HCT116 (cell line): Measurements from ENCODE around the gene CPD. TPM values are rescaled to one million over a fixed set of nuclear protein-coding genes. Genes with fewer than 3 reads are reported as not detected.

Source experiments
- ATAC-seq: fragments of 200-7000 bp; cut with Tn5 transposase; 2 replicates; pipeline ENCODE4 v1.9.1; 2020; ENCODE audit warnings: mild to moderate bottlenecking, moderate library complexity
- Bru-seq: library from RNA; stranded (reverse); fragments of 400-500 nt; gene quantifications from one replicate; lab custom pipeline; 2021; lab: Mats Ljungman, UMichigan
- BruChase-seq, 2 experiments: library from RNA; stranded (reverse); fragments of 400-500 nt; gene quantifications; one replicate each; lab custom pipeline; 2021; lab: Mats Ljungman, UMichigan
- BruUV-seq: library from RNA; stranded (reverse); fragments of 400-500 nt; replicated peaks from 2 replicates; lab custom pipeline; 2021; lab: Mats Ljungman, UMichigan
- CTCF ChIA-PET: fragments of 300-600 bp; sonication (Branson Sonifier 250); formaldehyde crosslinking; loops from one replicate; lab custom pipeline; 2021; ENCODE audit warnings: antibody characterized with exemption; lab: Charles Lee
- POLR2A ChIA-PET: fragments of 300-600, 350-600 bp; sonication (Branson Sonifier 250); formaldehyde crosslinking; loops from one replicate; lab custom pipeline; 2021; ENCODE audit warnings: antibody characterized with exemption; lab: Charles Lee
- RAD21 ChIA-PET, 2 experiments: fragments of 300-600 bp; sonication (Branson Sonifier 250); formaldehyde crosslinking; loops; one replicate each; lab custom pipeline; 2023; ENCODE audit warnings: low total read pairs in 2 of 2; ENCODE audit not compliant: uncharacterized antibody in 2 of 2, unreplicated experiment in 2 of 2, low non-redundant PET in 1 of 2; lab: Charles Lee
- DNase-seq: peaks from one replicate; pipeline ENCODE4 v3.0.0-alpha.2; 2010; ENCODE audit warnings: low read depth, low spot score
- H2AFZ ChIP-seq: fragments of 200-600 bp; shearing (Covaris generic), sonication (generic); 2 replicates; pipeline ENCODE4 v1.6.1; 2017; ENCODE audit warnings: low read depth, mixed run types, mixed read lengths, antibody characterized with exemption, low read length; ENCODE audit not compliant: poor library complexity, severe bottlenecking
- H3K27ac ChIP-seq: 2 replicates; pipeline ENCODE4 v1.5.1; 2012; ENCODE audit warnings: low read depth, low read length
- H3K27me3 ChIP-seq: fragments of 200-600 bp; sonication (generic); 2 replicates; pipeline ENCODE4 v1.6.1; 2016; ENCODE audit warnings: mixed run types, low read length, mixed read lengths; ENCODE audit not compliant: insufficient read depth
- H3K36me3 ChIP-seq, 2 experiments: fragments of 200-500 bp in 1 of 2; fragments of 200-600 bp in 1 of 2; sonication (Bioruptor generic) in 1 of 2; sonication (generic) in 1 of 2; 2 replicates each; pipeline versions ENCODE4 v1.5.1 to v1.6.1; 2014 to 2016; ENCODE audit warnings: low read length in 2 of 2, inconsistent platforms in 1 of 2, mixed read lengths in 1 of 2, mixed run types in 1 of 2; ENCODE audit not compliant: insufficient read depth in 2 of 2, control insufficient read depth in 1 of 2
- H3K4me1 ChIP-seq, 2 experiments: fragments of 200-600 bp in 1 of 2; sonication (generic) in 1 of 2; 2 replicates each; pipeline versions ENCODE4 v1.5.1 to v1.6.1; 2012 to 2017; ENCODE audit warnings: low read length in 2 of 2, inconsistent platforms in 1 of 2, mild to moderate bottlenecking in 1 of 2, mixed read lengths in 1 of 2, mixed run types in 1 of 2, moderate library complexity in 1 of 2; ENCODE audit not compliant: insufficient read depth in 2 of 2, control insufficient read depth in 1 of 2
- H3K4me2 ChIP-seq: fragments of 200-600 bp; sonication (generic); 2 replicates; pipeline ENCODE4 v1.6.1; 2017; ENCODE audit warnings: mixed run types, low read length, mixed read lengths
- H3K4me3 ChIP-seq, 2 experiments: fragments of 200-600 bp in 1 of 2; sonication (generic) in 1 of 2; replicated peaks in 1 of 2; 2 replicates each; pipeline ENCODE4 v1.5.1; 2011 to 2016; ENCODE audit warnings: low read length in 2 of 2, control low read depth in 1 of 2, low read depth in 1 of 2, mild to moderate bottlenecking in 1 of 2, mixed read lengths in 1 of 2, mixed run types in 1 of 2
- H3K79me2 ChIP-seq: fragments of 200-600 bp; sonication (generic); 2 replicates; pipeline ENCODE4 v1.6.1; 2017; ENCODE audit warnings: mild to moderate bottlenecking, mixed run types, low read length, moderate library complexity, mixed read lengths; ENCODE audit not compliant: insufficient read depth
- H3K9ac ChIP-seq: fragments of 200-600 bp; sonication (generic); 2 replicates; pipeline ENCODE4 v1.6.1; 2016; ENCODE audit warnings: low read length, mixed read lengths
- H3K9me2 ChIP-seq: fragments of 200-600 bp; sonication (generic), shearing (Covaris generic); 2 replicates; pipeline ENCODE4 v1.6.1; 2017; ENCODE audit warnings: mixed run types, mild to moderate bottlenecking, moderate library complexity; ENCODE audit not compliant: insufficient read depth
- H3K9me3 ChIP-seq, 2 experiments: fragments of 200-500 bp in 1 of 2; fragments of 200-600 bp in 1 of 2; sonication (Bioruptor generic) in 1 of 2; sonication (generic) in 1 of 2; 2 replicates each; pipeline ENCODE4 v1.6.1; 2014 to 2017; ENCODE audit warnings: low read length in 2 of 2, mixed read lengths in 2 of 2, inconsistent platforms in 1 of 2, low read depth in 1 of 2, mild to moderate bottlenecking in 1 of 2, mixed run types in 1 of 2, moderate library complexity in 1 of 2; ENCODE audit not compliant: control insufficient read depth in 1 of 2, insufficient read depth in 1 of 2
- H4K20me1 ChIP-seq: fragments of 200-600 bp; sonication (generic), shearing (Covaris generic); 2 replicates; pipeline ENCODE4 v1.6.1; 2017; ENCODE audit warnings: mixed run types, mild to moderate bottlenecking, moderate library complexity; ENCODE audit not compliant: insufficient read depth
- ATF3 ChIP-seq: IDR thresholded peaks from 2 replicates; pipeline ENCODE4 v1.6.1; 2012
- CTCF ChIP-seq, 3 experiments: fragments of 200-600 bp in 1 of 3; sonication (generic) in 1 of 3; IDR thresholded peaks in 2 of 3; conservative IDR thresholded peaks in 1 of 3; 2 replicates each; pipeline ENCODE4 v1.5.1; 2012 to 2017; ENCODE audit warnings: low read depth in 2 of 3, low read length in 2 of 3, antibody characterized with exemption in 1 of 3, borderline replicate concordance in 1 of 3, control low read depth in 1 of 3, mild to moderate bottlenecking in 1 of 3, mixed read lengths in 1 of 3, mixed run types in 1 of 3, moderate library complexity in 1 of 3; ENCODE audit not compliant: insufficient read depth in 1 of 3
- EGR1 ChIP-seq: IDR thresholded peaks from 2 replicates; pipeline ENCODE4 v1.6.1; 2012; ENCODE audit warnings: low read depth
- EZH2 ChIP-seq: fragments of 200-600 bp; sonication (generic); IDR thresholded peaks from 2 replicates; pipeline ENCODE4 v1.6.1; 2017; ENCODE audit warnings: antibody characterized with exemption, mixed run types
- EZH2phosphoT487 ChIP-seq: fragments of 200-600 bp; IDR thresholded peaks from 2 replicates; pipeline ENCODE4 v1.6.1; 2018; ENCODE audit warnings: antibody characterized with exemption, borderline replicate concordance
- FOSL1 ChIP-seq: IDR thresholded peaks from 2 replicates; pipeline ENCODE4 v1.6.1; 2012; ENCODE audit warnings: low read depth
- MAX ChIP-seq: IDR thresholded peaks from 2 replicates; pipeline ENCODE4 v1.6.1; 2012
- POLR2A ChIP-seq: IDR thresholded peaks from 2 replicates; pipeline ENCODE4 v1.7.0; 2011; ENCODE audit warnings: borderline replicate concordance; ENCODE audit not compliant: insufficient read depth, insufficient read length; ENCODE audit errors: extremely low read depth
- POLR2AphosphoS5 ChIP-seq: IDR thresholded peaks from 2 replicates; pipeline ENCODE4 v1.6.1; 2011; ENCODE audit warnings: mild to moderate bottlenecking, low read depth, low read length, moderate library complexity
- REST ChIP-seq: IDR thresholded peaks from 2 replicates; pipeline ENCODE4 v1.6.1; 2012; ENCODE audit warnings: low read depth
- SIN3A ChIP-seq: IDR thresholded peaks from 2 replicates; pipeline ENCODE4 v1.6.1; 2012; ENCODE audit warnings: low read depth
- SP1 ChIP-seq: IDR thresholded peaks from 2 replicates; pipeline ENCODE4 v1.6.1; 2012; ENCODE audit warnings: low read depth
- SRF ChIP-seq: IDR thresholded peaks from 2 replicates; pipeline ENCODE4 v1.6.1; 2012; ENCODE audit warnings: low read depth
- TCF7L2 ChIP-seq: IDR thresholded peaks from 2 replicates; pipeline ENCODE4 v1.7.0; 2011; ENCODE audit warnings: borderline replicate concordance, inconsistent platforms; ENCODE audit not compliant: insufficient read depth, insufficient read length; ENCODE audit errors: extremely low read depth
- YY1 ChIP-seq: IDR thresholded peaks from 2 replicates; pipeline ENCODE4 v1.6.1; 2011; ENCODE audit warnings: low read length, low read depth, moderate library complexity, mild to moderate bottlenecking; ENCODE audit not compliant: insufficient replicate concordance; ENCODE audit errors: extremely low read depth
- ZBTB33 ChIP-seq: IDR thresholded peaks from 2 replicates; pipeline ENCODE4 v1.6.1; 2011; ENCODE audit warnings: mild to moderate bottlenecking, low read length, moderate library complexity; ENCODE audit not compliant: insufficient replicate concordance; ENCODE audit errors: extremely low read depth
- ZFX ChIP-seq: fragments of 450-650 bp; IDR thresholded peaks from 2 replicates; pipeline ENCODE4 v1.6.1; 2017
- ZNF274 ChIP-seq: fragments of 200-500 bp; sonication (Bioruptor generic); IDR thresholded peaks from 2 replicates; pipeline ENCODE4 v1.6.1; 2014; ENCODE audit warnings: mild to moderate bottlenecking, low read depth, low read length, inconsistent platforms
- intact Hi-C: fragments of 100-400 bp; cut with micrococcal nuclease; formaldehyde crosslinking; loops from 2 replicates; pipeline ENCODE4 v1.10.0; 2022
- long read RNA-seq: library from polyadenylated mRNA; unstranded; transcript quantifications from one replicate; pipeline ENCODE4 v2.0.0, GENCODE V29; 2021; ENCODE audit not compliant: unreplicated experiment
- polyA plus RNA-seq: library from polyadenylated mRNA; unstranded; fragments of >200 nt; gene quantifications from 2 replicates; pipeline ENCODE4 v1.2.1, GENCODE V29; 2012; ENCODE audit warnings: missing spikeins
- total RNA-seq: library from RNA; stranded (reverse); gene quantifications from one replicate; pipeline ENCODE4 v1.2.1, GENCODE V29; 2021; ENCODE audit not compliant: unreplicated experiment

Gene CPD
- total RNA-seq (47.2 TPM), Bru-seq, nascent RNA (percentile 72 among the genes with signal in this experiment), BruChase-seq, experiment 1, labeled RNA remaining after a 6-hour chase (percentile 83 among the genes with signal in this experiment), BruChase-seq, experiment 2, labeled RNA remaining after a 2-hour chase (percentile 69 among the genes with signal in this experiment)
- 17.7 and 21.7 TPM in 2 replicates for polyA plus RNA-seq
- long read RNA-seq, full-length matches to known transcripts = 41 of 60 reads
- long read RNA-seq, partial matches to known transcripts = 12 of 60 reads
- long read RNA-seq, other reads (novel, unspliced or antisense) = 7 of 60 reads

GRCh38 chr17:30378825-30379302 is at the start of gene CPD:
Gene CPD (plus strand): TSS chr17:30378927. CDS start chr17:30378981, 54 bp downstream.
- DNase-seq = peak; percentile 81
- Histone ChIP-seq H3K27ac (peak within 1 kb of the TSS; percentile 52), H3K4me3 (peak within 1 kb of the TSS; percentile 57 to 74), H2AFZ (peak within 1 kb of the TSS; percentile 24), H3K36me3 (no peaks in the 10 kb centered on the region), H4K20me1 (peaks cover 7% of the 10 kb centered on the region; the same call in 1 of the 2 replicates), H3K4me1 (peaks cover 11 to 24% of the 10 kb centered on the region in 2 experiments; a peak in 3 of 4 replicates), H3K27me3 (no peaks in the 10 kb centered on the region), H3K9ac (peak within 1 kb of the TSS; percentile 70), H3K79me2 (peaks cover 39% of the 10 kb centered on the region), H3K4me2 (peak within 1 kb of the TSS; percentile 83), H3K9me2 (no peaks in the 10 kb centered on the region), H3K9me3 (no peaks in the 10 kb centered on the region)
- BruUV-seq = no TSS peak
- intact Hi-C loops = no loop called here
- peak; percentile 95 for ATAC-seq
- ChIA-PET POLR2A (no interaction called here), CTCF (no interaction called here), RAD21 (no interaction called here)
- TF ChIP-seq TCF7L2 = no peak
- no peak for TF ChIP-seq EZH2phosphoT487
- TF ChIP-seq ZNF274 = no peak
- peak; percentile 95 for TF ChIP-seq POLR2AphosphoS5
- TF ChIP-seq SIN3A = peak; percentile 60; the same call in 1 of the 2 replicates
- TF ChIP-seq YY1 = peak; percentile 82
- TF ChIP-seq ZFX = peak; percentile 95
- peak; percentile 80 for TF ChIP-seq SP1
- no peak for TF ChIP-seq SRF
- no peak for TF ChIP-seq FOSL1
- no peak for TF ChIP-seq ATF3
- no peak for TF ChIP-seq ZBTB33
- no peak for TF ChIP-seq REST
- TF ChIP-seq MAX = no peak
- no peak for TF ChIP-seq EZH2
- peak; percentile 79 for TF ChIP-seq POLR2A
- no peak for TF ChIP-seq CTCF (IDR thresholded peaks at IDR 0.05 in 2 of 3, conservative IDR thresholded peaks at IDR 0.05 in 1 of 3; ENCODE audit: borderline replicate concordance in 1 of 3, insufficient read depth in 1 of 3, low read depth in 2 of 3, low read length in 2 of 3)
- TF ChIP-seq EGR1 = no peak; the same call in 1 of the 2 replicates
